ENCODE measurements around the gene ESF1. TPM values are rescaled to one million over a fixed set of nuclear protein-coding genes. Genes with fewer than 3 reads are reported as not detected.
"Not testable (repeated sequence)": the region's sequence is repeated elsewhere in the genome, so short reads cannot be mapped to it uniquely, and the experiment has no call there.

Gene ESF1
- total and polyA plus RNA-seq, 7 donors, result 7.2 to 20.5 (median 14.0) TPM

GRCh38 chr20:13739731-13740649 lies 44.7 kb downstream of the ESF1 start:
- intact Hi-C loops (cut with DNase I), result loop anchor here (10.0 kb wide), 1 partner anchor 415 kb away; no protein-coding TSS in a partner anchor
- no peak for DNase-seq
- H3K27ac ChIP-seq, result peak overlapping the region in 3 of 4 donors; percentile 4 to 73 (median 19)
- H3K4me1 ChIP-seq, result peaks cover 0 to 32% (median 20%) of the 10 kb centered on the region in 4 donors
- TF ChIP-seq EP300 (IDR thresholded peaks at IDR 0.05) (no peak), POLR2AphosphoS5 (IDR thresholded peaks at IDR 0.05) (no peak), CTCF (IDR thresholded peaks at IDR 0.05) (no peak), POLR2A (IDR thresholded peaks at IDR 0.05) (no peak)
- H3K27me3 ChIP-seq, result no peaks in the 10 kb centered on the region
- H3K4me3 ChIP-seq, result no peak overlapping the region
- H3K9me3 ChIP-seq, result peaks cover 0 to 2% (median 0%) of the 10 kb centered on the region in 4 donors
- peaks cover 0 to 14% (median 3%) of the 10 kb centered on the region in 4 donors for H3K36me3 ChIP-seq
- WGBS, 2 donors, result 87 to 89% methylated on average over 3 of the region's 3 CpGs

- intact Hi-C loops (cut with DNase I), result loop anchor here (10.0 kb wide), 1 partner anchor 413 kb away; no protein-coding TSS in a partner anchor
- peaks cover 0 to 17% (median 5%) of the 10 kb centered on the region in 4 donors for H3K36me3 ChIP-seq
- not testable (repeated sequence) for H3K27me3 ChIP-seq, DNase-seq, H3K9me3 ChIP-seq, H3K4me3 ChIP-seq
- WGBS, 2 donors, result 97% methylated on average over 1 of the region's 1 CpG
- H3K27ac ChIP-seq, result peak overlapping the region in 3 of 4 donors; percentile 73 to 79 (median 74)
- peaks cover 0 to 32% (median 20%) of the 10 kb centered on the region in 4 donors for H3K4me1 ChIP-seq
Observed at GRCh38 chr20:13738187-13738586, 46.5 kb downstream of the ESF1 start.

DNA sequence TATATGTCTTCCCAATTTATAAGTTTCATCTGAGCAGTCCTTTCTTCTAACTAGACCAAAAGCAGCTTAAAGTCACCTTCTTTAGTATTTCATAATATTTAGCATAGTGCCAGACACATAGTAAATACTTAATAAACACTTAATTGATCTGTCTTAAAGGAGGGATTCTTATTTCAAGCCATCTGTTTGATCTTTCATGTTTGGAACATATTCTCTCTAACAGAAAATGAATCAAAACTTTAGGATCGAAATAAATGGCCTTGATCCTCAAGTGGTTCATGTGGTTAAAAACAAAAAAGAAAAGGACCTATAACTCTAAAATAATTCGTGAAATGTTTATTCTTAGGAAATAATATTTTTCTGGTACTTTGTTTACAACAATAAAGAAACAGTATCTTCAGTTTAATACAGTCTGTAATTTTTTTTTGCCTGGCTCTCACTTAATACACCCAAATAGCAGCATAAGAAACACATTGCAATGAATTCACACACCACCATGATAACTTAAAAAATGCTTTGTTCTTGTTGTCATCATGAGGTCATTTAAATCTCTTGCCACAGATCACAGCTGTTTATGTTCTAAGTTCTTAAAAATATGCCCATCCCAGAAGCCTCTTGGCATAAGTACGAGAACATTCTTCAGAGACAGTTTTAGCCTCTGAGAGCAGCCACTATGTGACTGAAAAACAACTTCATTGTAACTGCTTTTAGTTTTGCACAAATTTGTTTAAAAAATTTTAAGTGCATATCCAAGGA lies 48.1 kb downstream of the ESF1 start:
- Histone ChIP-seq H3K36me3 (peaks cover 0 to 20% (median 10%) of the 10 kb centered on the region in 4 donors), H3K27me3 (no peaks in the 10 kb centered on the region), H3K27ac (peak overlapping the region; percentile 40 to 79 (median 74)), H3K4me3 (no peak overlapping the region), H3K9me3 (peaks cover 0 to 2% (median 0%) of the 10 kb centered on the region in 4 donors), H3K4me1 (peaks cover 0 to 32% (median 20%) of the 10 kb centered on the region in 4 donors)
- no peak for DNase-seq
- TF ChIP-seq EP300 (IDR thresholded peaks at IDR 0.05) (peak in 3 of 4 donors; percentile 14 to 74 (median 53)), POLR2AphosphoS5 (IDR thresholded peaks at IDR 0.05) (peak in 3 of 4 donors; percentile 62 to 74 (median 70)), CTCF (IDR thresholded peaks at IDR 0.05) (no peak), POLR2A (IDR thresholded peaks at IDR 0.05) (no peak)
- WGBS, 2 donors, result 76 to 88% methylated on average over 3 of the region's 3 CpGs
- intact Hi-C loops (cut with DNase I), result loop anchor here (10.0 kb wide), 1 partner anchor 412 kb away; no protein-coding TSS in a partner anchor

GRCh38 chr20:13735826-13736225 lies 48.9 kb downstream of the ESF1 start:
- DNase-seq, result no peak
- TF ChIP-seq CTCF (IDR thresholded peaks at IDR 0.05) (no peak), POLR2AphosphoS5 (IDR thresholded peaks at IDR 0.05) (no peak), POLR2A (IDR thresholded peaks at IDR 0.05) (no peak), EP300 (IDR thresholded peaks at IDR 0.05) (no peak)
- 98% methylated on average over 1 of the region's 1 CpG for WGBS, 2 donors
- Histone ChIP-seq H3K27ac (peak overlapping the region; percentile 40 to 79 (median 74)), H3K4me1 (peaks cover 0 to 32% (median 20%) of the 10 kb centered on the region in 4 donors), H3K9me3 (peaks cover 0 to 2% (median 0%) of the 10 kb centered on the region in 4 donors), H3K27me3 (no peaks in the 10 kb centered on the region), H3K36me3 (peaks cover 0 to 17% (median 7%) of the 10 kb centered on the region in 4 donors), H3K4me3 (no peak overlapping the region)
- intact Hi-C loops (cut with DNase I), result loop anchor here (10.0 kb wide), 1 partner anchor 411 kb away; no protein-coding TSS in a partner anchor

All from sigmoid colon (tissue), 7 donors.